GM12892 (cell line): ENCODE results near the gene AKAP13.

Experiments used
- DNase-seq: peaks from one replicate; pipeline ENCODE4 v3.0.0; 2011; ENCODE audit not compliant: insufficient read length
- FAIRE-seq: peaks from 2 replicates; lab custom pipeline; 2011; peaks lifted over from hg19 to GRCh38; lab: Jason Lieb, UNC
- POLR2A ChIP-seq: IDR thresholded peaks from 2 replicates; pipeline ENCODE4 v1.6.1; 2011; ENCODE audit warnings: low read depth, low read length, control low read depth
- POLR2AphosphoS5 ChIP-seq: IDR thresholded peaks from 2 replicates; pipeline ENCODE4 v1.6.1; 2011; ENCODE audit warnings: low read depth, low read length, control low read depth
- TAF1 ChIP-seq: IDR thresholded peaks from 2 replicates; pipeline ENCODE4 v1.6.1; 2011; ENCODE audit warnings: low read depth, mild to moderate bottlenecking, control low read depth, low read length, borderline replicate concordance

AKAP13 gene

GRCh38 chr15:85587707-85588411 is 207.5 kb downstream of the AKAP13 start:
- TF ChIP-seq POLR2A (no peak), TAF1 (no peak), POLR2AphosphoS5 (no peak)
- FAIRE-seq = no peak
- DNase-seq = no peak

- FAIRE-seq (peak; percentile 17), DNase-seq (no peak)
- TF ChIP-seq POLR2AphosphoS5 (no peak), POLR2A (no peak), TAF1 (no peak)
Observed at GRCh38 chr15:85588677-85589076, 208.3 kb downstream of the AKAP13 start.

GRCh38 chr15:85589851-85590250 is 209.4 kb downstream of the AKAP13 start:
- DNase-seq = no peak
- no peak for TF ChIP-seq TAF1
- no peak for TF ChIP-seq POLR2AphosphoS5
- no peak for TF ChIP-seq POLR2A
- no peak for FAIRE-seq

- FAIRE-seq = peak; percentile 44
- TF ChIP-seq POLR2A = no peak
- DNase-seq = no peak
Observed at GRCh38 chr15:85591622-85592021, 211.2 kb downstream of the AKAP13 start.

GRCh38 chr15:85592148-85592547 is 211.7 kb downstream of the AKAP13 start:
- no peak for FAIRE-seq
- no peak for TF ChIP-seq POLR2A
- TF ChIP-seq TAF1 = no peak
- TF ChIP-seq POLR2AphosphoS5 = no peak
- no peak for DNase-seq

- FAIRE-seq (no peak), DNase-seq (no peak)
- TF ChIP-seq POLR2A (no peak), TAF1 (no peak), POLR2AphosphoS5 (no peak)
Observed at GRCh38 chr15:85593809-85594445, 213.5 kb downstream of the AKAP13 start.

GRCh38 chr15:85595804-85596536 is 215.6 kb downstream of the AKAP13 start:
- FAIRE-seq (no peak), DNase-seq (no peak)
- no peak for TF ChIP-seq POLR2A
- TF ChIP-seq POLR2AphosphoS5 = no peak
- no peak for TF ChIP-seq TAF1

- TF ChIP-seq POLR2AphosphoS5 (no peak), TAF1 (no peak), POLR2A (no peak)
- no peak for FAIRE-seq
- DNase-seq = no peak
Observed at GRCh38 chr15:85597155-85597815, 216.9 kb downstream of the AKAP13 start.

- TF ChIP-seq POLR2A (no peak), POLR2AphosphoS5 (no peak), TAF1 (no peak)
- no peak for DNase-seq
- FAIRE-seq = no peak
Observed at GRCh38 chr15:85598219-85598618, 217.8 kb downstream of the AKAP13 start.

- no peak for FAIRE-seq
- no peak for DNase-seq
- TF ChIP-seq POLR2AphosphoS5 (no peak), TAF1 (no peak), POLR2A (no peak)
Observed at GRCh38 chr15:85598718-85599398, 218.5 kb downstream of the AKAP13 start.

GRCh38 chr15:85600001-85600400 is 219.6 kb downstream of the AKAP13 start:
- TF ChIP-seq POLR2AphosphoS5 = no peak
- TF ChIP-seq TAF1 = no peak
- TF ChIP-seq POLR2A = no peak
- DNase-seq (no peak), FAIRE-seq (no peak)
